HG03060 (cell line): ENCODE results near the gene RCN2.
"Not testable (repeated sequence)": the region's sequence is repeated elsewhere in the genome, so short reads cannot be mapped to it uniquely, and the experiment has no call there.

ENCODE experiments used
- ATAC-seq: cut with Tn5 transposase; IDR thresholded peaks from one replicate; pipeline ENCODE4 v1.9.1; 2021; ENCODE audit warnings: low read depth, moderate number of reproducible peaks; ENCODE audit not compliant: unreplicated experiment

Gene RCN2

GRCh38 chr15:76931397-76932134 lies at the start of gene RCN2:
TSS of gene RCN2 (plus strand) at chr15:76931749. CDS start at chr15:76931842, 93 bp downstream.
- peak; percentile 92 for ATAC-seq

GRCh38 chr15:76885212-76885611 lies 46.3 kb upstream of the RCN2 start:
- no peak for ATAC-seq

- not testable (repeated sequence) for ATAC-seq
Observed at GRCh38 chr15:76887280-76888141, 44.0 kb upstream of the RCN2 start.

- ATAC-seq, result not testable (repeated sequence)
Observed at GRCh38 chr15:76892836-76893235, 38.7 kb upstream of the RCN2 start.

- ATAC-seq, result no peak
Observed at GRCh38 chr15:76894174-76894573, 37.4 kb upstream of the RCN2 start.

- no peak for ATAC-seq
Observed at GRCh38 chr15:76898102-76898501, 33.4 kb upstream of the RCN2 start.

- ATAC-seq, result not testable (repeated sequence)
Observed at GRCh38 chr15:76899176-76899930, 32.2 kb upstream of the RCN2 start.

GRCh38 chr15:76899931-76900310 lies 31.6 kb upstream of the RCN2 start:
- ATAC-seq, result not testable (repeated sequence)

GRCh38 chr15:76901965-76902364 lies 29.6 kb upstream of the RCN2 start:
- ATAC-seq, result no peak

GRCh38 chr15:76903251-76903681 lies 28.3 kb upstream of the RCN2 start:
- ATAC-seq, result no peak

GRCh38 chr15:76904461-76905012 lies 27.0 kb upstream of the RCN2 start:
- ATAC-seq, result no peak

GRCh38 chr15:76905013-76905839 lies 26.3 kb upstream of the RCN2 start, which contains the start of gene SCAPER:
TSS of gene SCAPER (minus strand) at chr15:76905340. CDS start at chr15:76883817, 21,523 bp downstream.
- ATAC-seq, result no peak

- ATAC-seq, result no peak
Observed at GRCh38 chr15:76905855-76906254, 25.7 kb upstream of the RCN2 start.

GRCh38 chr15:76912430-76912829 lies 19.1 kb upstream of the RCN2 start:
- ATAC-seq, result no peak

GRCh38 chr15:76913737-76914136 lies 17.8 kb upstream of the RCN2 start:
- no peak for ATAC-seq

GRCh38 chr15:76916369-76916768 lies 15.2 kb upstream of the RCN2 start:
- ATAC-seq, result no peak

GRCh38 chr15:76928201-76928600 lies 3.3 kb upstream of the RCN2 start:
- ATAC-seq, result no peak

GRCh38 chr15:76929011-76929760 lies 2.4 kb upstream of the RCN2 start:
- ATAC-seq, result no peak

GRCh38 chr15:76930831-76931396 lies 635 bp upstream of the RCN2 start:
- no peak for ATAC-seq
